ENCODE results near the gene MAD2L2.

DNA sequence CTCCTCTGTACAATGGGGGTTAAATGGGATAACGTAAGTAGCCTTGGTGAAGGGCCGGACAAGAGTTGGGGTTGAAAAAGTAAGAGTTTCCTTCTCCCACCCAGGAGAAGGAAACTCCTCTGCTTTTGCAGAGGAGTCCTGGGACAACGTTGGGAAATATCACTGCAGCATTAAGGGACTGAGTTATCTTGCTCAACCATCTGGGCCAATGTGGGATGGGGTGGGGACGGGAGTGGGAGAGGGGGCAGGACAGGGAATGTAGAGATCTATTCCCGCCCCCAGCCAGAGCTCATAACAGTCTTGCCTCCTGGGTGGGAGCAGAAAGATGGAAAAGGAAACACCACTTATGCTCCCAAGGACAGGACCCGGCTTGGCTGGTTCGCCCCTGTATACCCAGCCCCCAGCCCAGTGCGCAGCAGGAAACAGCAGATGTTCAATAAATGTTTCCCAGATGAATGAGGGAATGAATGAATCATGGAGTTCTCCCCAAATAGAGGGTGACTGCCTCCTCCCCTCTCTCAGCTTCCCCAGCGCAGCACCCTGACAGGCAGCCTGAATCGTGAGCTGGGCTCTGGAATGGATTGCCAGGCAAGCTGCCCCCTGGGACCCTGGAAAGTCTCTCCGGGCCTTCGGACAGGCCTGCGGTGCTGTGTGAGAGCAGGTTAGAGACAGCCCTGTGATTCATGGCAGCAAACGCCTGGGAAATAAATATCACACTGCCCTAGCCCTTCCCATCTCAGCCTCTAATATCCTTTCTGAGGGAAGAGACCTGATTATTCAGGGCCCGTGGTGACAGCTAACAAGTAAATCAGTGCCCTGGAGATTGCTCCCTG lies 51.5 kb downstream of the MAD2L2 start:
- TF ChIP-seq, protein P1, sequence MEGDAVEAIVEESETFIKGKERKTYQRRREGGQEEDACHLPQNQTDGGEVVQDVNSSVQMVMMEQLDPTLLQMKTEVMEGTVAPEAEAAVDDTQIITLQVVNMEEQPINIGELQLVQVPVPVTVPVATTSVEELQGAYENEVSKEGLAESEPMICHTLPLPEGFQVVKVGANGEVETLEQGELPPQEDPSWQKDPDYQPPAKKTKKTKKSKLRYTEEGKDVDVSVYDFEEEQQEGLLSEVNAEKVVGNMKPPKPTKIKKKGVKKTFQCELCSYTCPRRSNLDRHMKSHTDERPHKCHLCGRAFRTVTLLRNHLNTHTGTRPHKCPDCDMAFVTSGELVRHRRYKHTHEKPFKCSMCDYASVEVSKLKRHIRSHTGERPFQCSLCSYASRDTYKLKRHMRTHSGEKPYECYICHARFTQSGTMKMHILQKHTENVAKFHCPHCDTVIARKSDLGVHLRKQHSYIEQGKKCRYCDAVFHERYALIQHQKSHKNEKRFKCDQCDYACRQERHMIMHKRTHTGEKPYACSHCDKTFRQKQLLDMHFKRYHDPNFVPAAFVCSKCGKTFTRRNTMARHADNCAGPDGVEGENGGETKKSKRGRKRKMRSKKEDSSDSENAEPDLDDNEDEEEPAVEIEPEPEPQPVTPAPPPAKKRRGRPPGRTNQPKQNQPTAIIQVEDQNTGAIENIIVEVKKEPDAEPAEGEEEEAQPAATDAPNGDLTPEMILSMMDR (IDR thresholded peaks at IDR 0.05; ENCODE audit: low read depth, low read length) = no peak
- TF ChIP-seq EZH2phosphoT487 (IDR thresholded peaks at IDR 0.05; ENCODE audit: low read depth) = no peak

All from OCI-LY3 (cell line).